Measurements from ENCODE around the gene TMEM218.

Gene TMEM218

DNA sequence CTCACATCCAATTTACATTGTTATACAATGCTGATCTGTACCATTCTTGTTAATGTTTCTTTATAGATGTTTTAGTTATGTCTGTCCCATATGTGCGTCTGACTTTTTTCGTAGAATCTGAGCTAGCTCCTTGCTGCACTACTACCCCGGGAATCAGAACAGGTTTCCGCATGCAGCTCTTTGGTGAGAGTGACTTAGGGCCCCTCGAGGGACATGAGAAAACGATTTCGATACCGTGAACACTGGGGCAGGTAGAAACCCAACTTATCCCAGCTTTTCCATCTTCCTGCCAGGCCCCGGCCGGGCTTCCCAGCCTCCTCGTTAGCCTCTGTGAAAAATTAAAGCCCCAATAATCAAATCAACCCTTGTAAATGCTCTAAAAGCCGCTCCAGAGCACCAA, 29.8 kb upstream of the TMEM218 start:
- peak overlapping the region; percentile 52 for H3K27ac ChIP-seq
- TF ChIP-seq, protein P1, sequence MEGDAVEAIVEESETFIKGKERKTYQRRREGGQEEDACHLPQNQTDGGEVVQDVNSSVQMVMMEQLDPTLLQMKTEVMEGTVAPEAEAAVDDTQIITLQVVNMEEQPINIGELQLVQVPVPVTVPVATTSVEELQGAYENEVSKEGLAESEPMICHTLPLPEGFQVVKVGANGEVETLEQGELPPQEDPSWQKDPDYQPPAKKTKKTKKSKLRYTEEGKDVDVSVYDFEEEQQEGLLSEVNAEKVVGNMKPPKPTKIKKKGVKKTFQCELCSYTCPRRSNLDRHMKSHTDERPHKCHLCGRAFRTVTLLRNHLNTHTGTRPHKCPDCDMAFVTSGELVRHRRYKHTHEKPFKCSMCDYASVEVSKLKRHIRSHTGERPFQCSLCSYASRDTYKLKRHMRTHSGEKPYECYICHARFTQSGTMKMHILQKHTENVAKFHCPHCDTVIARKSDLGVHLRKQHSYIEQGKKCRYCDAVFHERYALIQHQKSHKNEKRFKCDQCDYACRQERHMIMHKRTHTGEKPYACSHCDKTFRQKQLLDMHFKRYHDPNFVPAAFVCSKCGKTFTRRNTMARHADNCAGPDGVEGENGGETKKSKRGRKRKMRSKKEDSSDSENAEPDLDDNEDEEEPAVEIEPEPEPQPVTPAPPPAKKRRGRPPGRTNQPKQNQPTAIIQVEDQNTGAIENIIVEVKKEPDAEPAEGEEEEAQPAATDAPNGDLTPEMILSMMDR (conservative IDR thresholded peaks at IDR 0.05) = no peak

DNA sequence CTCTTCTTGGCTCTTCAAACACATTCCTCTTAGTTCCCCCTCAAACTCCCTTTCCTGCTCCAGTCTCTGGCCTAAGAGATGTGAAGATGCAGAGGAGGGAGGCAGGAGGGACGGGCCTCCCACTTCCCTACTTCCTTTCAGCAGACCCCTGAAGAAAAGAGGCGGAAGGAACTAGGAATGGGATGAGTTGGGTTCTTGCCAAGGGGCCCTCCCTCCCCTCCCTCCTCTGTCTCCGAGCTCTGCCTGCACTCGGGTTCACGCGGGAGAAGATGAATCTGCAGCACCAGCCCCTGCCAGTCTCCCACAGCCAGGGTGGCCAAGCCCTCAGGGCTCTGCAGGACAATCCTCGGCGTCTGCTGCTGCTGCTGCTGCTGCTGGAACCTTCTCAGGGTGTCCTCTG, 28.8 kb upstream of the TMEM218 start:
- TF ChIP-seq, protein P1 (conservative IDR thresholded peaks at IDR 0.05) = no peak
- H3K27ac ChIP-seq = no peak overlapping the region

- TF ChIP-seq, protein P1 (conservative IDR thresholded peaks at IDR 0.05) = no peak
- no peak overlapping the region for H3K27ac ChIP-seq
Measured at GRCh38 chr11:125139778-125140177, 28.4 kb upstream of the TMEM218 start.

DNA sequence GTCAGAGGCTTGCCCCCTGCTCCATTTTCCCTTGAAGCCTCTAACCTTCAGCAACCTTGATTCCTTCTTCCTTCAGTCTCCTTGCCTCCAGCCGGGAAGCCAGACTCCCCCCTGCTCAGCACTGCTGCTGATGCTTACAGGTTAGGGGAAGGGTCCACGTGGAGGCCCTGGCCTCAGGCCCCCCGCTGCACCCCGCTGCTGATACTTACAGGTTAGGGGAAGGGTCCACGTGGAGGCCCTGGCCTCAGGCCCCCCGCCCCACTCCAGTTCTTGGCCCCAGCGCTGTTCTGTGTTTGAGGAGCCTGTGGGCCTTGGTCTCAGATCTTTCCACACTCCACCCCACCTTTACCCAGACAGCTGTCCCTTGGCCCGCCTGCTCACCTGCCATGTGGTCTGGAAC, 27.5 kb upstream of the TMEM218 start:
- TF ChIP-seq, protein P1 (conservative IDR thresholded peaks at IDR 0.05) = no peak
- H3K27ac ChIP-seq = no peak overlapping the region

GRCh38 chr11:125136001-125136400, 24.6 kb upstream of the TMEM218 start:
- TF ChIP-seq, protein P1 (conservative IDR thresholded peaks at IDR 0.05) = no peak
- no peak overlapping the region for H3K27ac ChIP-seq

GRCh38 chr11:125132596-125132995, 21.2 kb upstream of the TMEM218 start:
- TF ChIP-seq, protein P1 (conservative IDR thresholded peaks at IDR 0.05) = no peak
- H3K27ac ChIP-seq = no peak overlapping the region

DNA sequence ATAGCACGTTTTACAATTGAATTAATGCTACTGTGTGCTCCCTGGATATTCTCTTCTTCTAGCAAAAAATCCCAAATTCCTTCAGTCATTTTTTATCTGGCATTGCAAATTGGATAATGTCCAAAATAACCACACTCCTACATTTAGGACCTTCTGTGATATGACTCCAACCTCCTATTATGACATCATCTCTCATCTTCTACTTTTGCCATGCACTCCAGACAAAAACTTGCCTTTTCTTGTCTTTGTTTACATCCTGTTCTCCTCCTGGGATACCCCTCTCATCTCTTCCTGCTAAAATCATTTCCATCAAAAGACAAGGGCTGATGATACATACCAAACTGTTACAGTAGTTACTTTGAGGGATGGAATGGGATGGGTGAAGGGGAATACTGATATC, 20.6 kb upstream of the TMEM218 start:
- no peak overlapping the region for H3K27ac ChIP-seq
- TF ChIP-seq, protein P1 (conservative IDR thresholded peaks at IDR 0.05) = no peak
